K562 (cell line): ENCODE results near the gene C1QTNF5. TPM values are rescaled to one million over a fixed set of nuclear protein-coding genes. Genes with fewer than 3 reads are reported as not detected.

ENCODE experiments used
- ATAC-seq: fragments of 200-7000 bp; cut with Tn5 transposase; 3 replicates; pipeline ENCODE4 v1.9.1; 2020; ENCODE audit warnings: moderate library complexity
- BruUV-seq: library from RNA; stranded (reverse); fragments of 400-500 nt; replicated peaks from 2 replicates; lab custom pipeline; 2021; lab: Mats Ljungman, UMichigan
- CTCF ChIA-PET: fragments of 300-600 bp; formaldehyde crosslinking; extraction: SDS; loops from one replicate; lab custom pipeline; 2021; ENCODE audit warnings: low intra/inter-chr PET ratio; lab: Yijun Ruan, JAX
- POLR2A ChIA-PET: fragments of 300-600, 350-650 bp; sonication (Branson Sonifier 250); formaldehyde crosslinking; extraction: SDS; loops from one replicate; lab custom pipeline; 2021; ENCODE audit warnings: antibody characterized with exemption, inconsistent platforms; lab: Yijun Ruan, JAX
- DNase-seq, 4 experiments: peaks; one replicate each; pipeline versions ENCODE4 v3.0.0 to v3.0.0-alpha.2; 2011 to 2018; ENCODE audit warnings: low spot score in 3 of 4, mixed read lengths in 3 of 4; ENCODE audit errors: extremely low read depth in 1 of 4
- FAIRE-seq: peaks from 2 replicates; lab custom pipeline; 2011; peaks lifted over from hg19 to GRCh38; lab: Jason Lieb, UNC
- H2AFZ ChIP-seq: 2 replicates; pipeline ENCODE4 v1.6.0; 2011; ENCODE audit warnings: low read depth, low read length, control low read depth, inconsistent platforms
- H3K27ac ChIP-seq: fragments of 200-600 bp; 3 replicates; pipeline ENCODE4 v1.8.0; 2011; ENCODE audit warnings: low read depth, mild to moderate bottlenecking, control low read depth, inconsistent platforms, low read length, moderate library complexity, mixed read lengths; ENCODE audit errors: extremely low read depth
- H3K27me3 ChIP-seq, 2 experiments: fragments of 300-600 bp in 1 of 2; 2 replicates in 1 of 2; 3 replicates in 1 of 2; pipeline versions ENCODE4 v1.6.0 to v1.8.0; 2011; ENCODE audit warnings: inconsistent platforms in 2 of 2, low read length in 2 of 2, mild to moderate bottlenecking in 1 of 2, mixed read lengths in 1 of 2, moderate library complexity in 1 of 2; ENCODE audit not compliant: control insufficient read depth in 2 of 2, insufficient read depth in 2 of 2
- H3K36me3 ChIP-seq: fragments of 300-600 bp; 3 replicates; pipeline ENCODE4 v1.8.0; 2011; ENCODE audit warnings: mild to moderate bottlenecking, low read length, inconsistent platforms; ENCODE audit not compliant: control insufficient read depth, insufficient read depth
- H3K4me1 ChIP-seq, 2 experiments: fragments of 200-600 bp in 1 of 2; replicated peaks in 1 of 2; 2 replicates in 1 of 2; 3 replicates in 1 of 2; pipeline versions ENCODE4 v1.5.1 to v1.8.0; 2011; ENCODE audit warnings: inconsistent platforms in 2 of 2, low read length in 2 of 2, mild to moderate bottlenecking in 1 of 2, mixed read lengths in 1 of 2, moderate library complexity in 1 of 2; ENCODE audit not compliant: control insufficient read depth in 2 of 2, insufficient read depth in 2 of 2
- H3K4me2 ChIP-seq: 2 replicates; pipeline ENCODE4 v1.6.1; 2011; ENCODE audit warnings: low read length, control low read depth, inconsistent platforms, mixed read lengths; ENCODE audit not compliant: insufficient read depth
- H3K4me3 ChIP-seq: fragments of 200-600 bp; sonication (generic), shearing (Covaris generic); 2 replicates; pipeline ENCODE4 v1.5.1; 2016; ENCODE audit warnings: control low read depth, inconsistent platforms
- H3K79me2 ChIP-seq: fragments of 200-600 bp; 3 replicates; pipeline ENCODE4 v1.8.0; 2011; ENCODE audit warnings: low read length, inconsistent platforms; ENCODE audit not compliant: control insufficient read depth, insufficient read depth
- H3K9ac ChIP-seq, 2 experiments: 2 replicates each; pipeline versions ENCODE4 v1.6.0 to v1.6.1; 2011; ENCODE audit warnings: low read depth in 2 of 2, low read length in 2 of 2, control low read depth in 1 of 2, inconsistent platforms in 1 of 2, mild to moderate bottlenecking in 1 of 2, mixed read lengths in 1 of 2; ENCODE audit not compliant: insufficient read depth in 1 of 2
- H3K9me1 ChIP-seq: one replicate; pipeline ENCODE4 v1.6.0; 2011; ENCODE audit warnings: inconsistent platforms, mild to moderate bottlenecking, low read length, moderate library complexity; ENCODE audit not compliant: control insufficient read depth, insufficient read depth
- H3K9me3 ChIP-seq: replicated peaks from 2 replicates; pipeline ENCODE4 v1.5.1; 2011; ENCODE audit warnings: low read depth, low read length, inconsistent platforms; ENCODE audit not compliant: control insufficient read depth, insufficient read depth
- H4K20me1 ChIP-seq: replicated peaks from 2 replicates; pipeline ENCODE4 v1.6.1; 2011; ENCODE audit warnings: low read length, inconsistent platforms, mixed read lengths; ENCODE audit not compliant: control insufficient read depth, insufficient read depth
- EHMT2 ChIP-seq: fragments of 450-650 bp; IDR thresholded peaks from 2 replicates; pipeline ENCODE4 v1.6.1; 2018; ENCODE audit warnings: antibody characterized with exemption
- NCOA4 ChIP-seq: fragments of 450-650 bp; IDR thresholded peaks from 2 replicates; pipeline ENCODE4 v1.6.1; 2018; ENCODE audit warnings: mild to moderate bottlenecking; ENCODE audit not compliant: partially characterized antibody
- NR2C1 ChIP-seq, 2 experiments: fragments of 450-650 bp; IDR thresholded peaks; 2 replicates each; pipeline ENCODE4 v1.6.1; 2017; ENCODE audit warnings: mild to moderate bottlenecking in 2 of 2, antibody characterized with exemption in 1 of 2, inconsistent platforms in 1 of 2, missing compliant biosample characterization in 1 of 2, missing genetic modification characterization in 1 of 2
- ZFPM2 ChIP-seq: fragments of 250-450 bp; sonication (Bioruptor Pico); IDR thresholded peaks from 2 replicates; pipeline ENCODE4 v1.5.1; 2022; ENCODE audit warnings: mild to moderate bottlenecking
- ZNF23 ChIP-seq: fragments of 250-450 bp; sonication (Bioruptor Pico); IDR thresholded peaks from 2 replicates; pipeline ENCODE4 v1.4.0; 2020; ENCODE audit warnings: mild to moderate bottlenecking
- WGBS: fragments of 100-300 bp; shearing (Covaris generic); methylation state at CpG from one replicate; pipeline ENCODE4 v1.1.6; 2016; ENCODE audit warnings: low coverage, mixed read lengths; ENCODE audit not compliant: insufficient coverage; ENCODE audit errors: missing lambda C conversion rate; 5-methylcytosine and 5-hydroxymethylcytosine counted together
- in situ Hi-C: fragments of 300-500 bp; cut with MboI; formaldehyde crosslinking; loops from 4 replicates; pipeline ENCODE4 v1.15.0; 2018; ENCODE audit warnings: inconsistent platforms, mixed read lengths
- intact Hi-C: fragments of 100-400 bp; cut with micrococcal nuclease; formaldehyde crosslinking; loops from 2 replicates; pipeline ENCODE4 v1.14.2; 2022
- polyA plus RNA-seq, 8 experiments: library from polyadenylated mRNA; depleted of rRNA in 4 of 8; stranded (reverse) in 5 of 8; unstranded in 3 of 8; fragments of >200 nt; fragmentation: Nextera tagmentation in 2 of 8; fragmentation: Illumina TruSeq in 1 of 8; extraction: Ambion mirVana in 2 of 8; extraction: Trizol in 1 of 8; gene quantifications; 2 replicates each; pipeline versions ENCODE4 v1.2.1 to v1.2.3, GENCODE V29; 2011 to 2014; ENCODE audit warnings: inconsistent platforms in 1 of 8, missing spikeins in 1 of 8
- total RNA-seq, 7 experiments: library from RNA; depleted of rRNA in 6 of 7; stranded (reverse); fragments of >200 nt in 6 of 7; fragmentation: Illumina TruSeq in 2 of 7; extraction: Trizol in 2 of 7; gene quantifications; 2 replicates each; pipeline versions ENCODE4 v1.2.1 to v1.2.3, GENCODE V29; 2011 to 2021; ENCODE audit warnings: low replicate concordance in 1 of 7
- TF ChIP-seq, protein P1 (sequence below): fragments of 450-650 bp; formaldehyde crosslinking; IDR thresholded peaks from 2 replicates; pipeline ENCODE4 v1.4.0; 2020; ENCODE audit warnings: mild to moderate bottlenecking, moderate library complexity
- TF ChIP-seq, protein P2 (sequence below): fragments of 250-450 bp; sonication (Bioruptor Pico); IDR thresholded peaks from 2 replicates; pipeline ENCODE4 v1.5.0; 2021
- TF ChIP-seq, protein P3 (sequence below): fragments of 250-450 bp; sonication (Bioruptor Pico); IDR thresholded peaks from 2 replicates; pipeline ENCODE4 v1.4.0; 2020; ENCODE audit warnings: mild to moderate bottlenecking
- TF ChIP-seq, protein P4 (sequence below): fragments of 450-650 bp; IDR thresholded peaks from 2 replicates; pipeline ENCODE4 v1.6.1; 2014; ENCODE audit warnings: low read depth, mild to moderate bottlenecking, moderate library complexity, borderline replicate concordance

The C1QTNF5 gene
- total and polyA plus RNA-seq, 9 of the 15 experiments (the other 6 are each of a cell fraction or from before 2014, with no cell fraction given) = 0.07 to 0.76 (median 0.24) TPM; not detected in 1

DNA sequence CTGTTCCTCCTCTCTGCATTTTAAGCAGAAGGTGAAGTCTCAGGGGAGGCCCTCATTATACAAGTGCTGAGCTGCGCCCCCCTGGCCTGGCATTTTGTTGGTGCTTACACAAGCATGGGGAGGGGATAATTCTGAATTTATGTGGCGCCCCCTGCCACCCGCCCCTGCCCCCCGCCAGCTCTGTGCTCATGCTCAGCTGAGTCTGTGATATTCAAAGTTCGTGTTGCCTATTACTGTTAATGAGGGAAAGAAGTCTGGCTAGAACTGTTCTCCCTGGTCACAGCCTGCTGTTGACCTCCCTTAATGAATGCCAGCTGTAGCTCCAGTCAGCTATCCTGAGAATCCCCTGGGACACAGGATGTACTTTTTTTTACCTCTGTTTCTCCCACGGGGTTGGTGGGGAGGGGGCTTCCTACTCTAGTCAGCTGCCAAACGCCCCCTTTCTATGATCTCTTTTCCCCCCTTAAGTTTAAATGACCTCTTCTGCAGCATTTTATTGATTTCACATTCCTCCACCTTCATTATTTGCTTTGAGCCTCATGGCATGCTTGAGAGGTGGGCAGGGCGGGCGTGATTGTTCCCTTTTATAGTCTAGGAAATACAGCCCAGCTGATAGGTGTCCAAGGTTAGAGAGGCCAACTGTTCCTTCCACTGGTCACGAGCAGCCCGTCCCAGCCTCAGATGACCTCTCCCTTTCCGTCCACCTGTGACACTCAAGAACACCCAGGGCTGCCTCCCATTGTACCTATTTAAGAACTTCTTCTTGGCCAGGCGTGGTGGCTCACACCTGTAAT lies 28.6 kb upstream of the C1QTNF5 start:
- Histone ChIP-seq H3K79me2 (peaks cover 5% of the 10 kb centered on the region; the same call in 1 of the 3 replicates), H2AFZ (no peak overlapping the region), H3K9ac (peak overlapping the region; percentile 31 to 41; a peak in 1 of 4 replicates), H3K27me3 (no peaks in the 10 kb centered on the region), H3K27ac (no peak overlapping the region), H3K4me3 (no peak overlapping the region), H3K4me1 (peaks cover 55 to 61% of the 10 kb centered on the region in 2 experiments), H3K4me2 (peak overlapping the region; percentile 68; the same call in 1 of the 2 replicates), H4K20me1 (0 out of 2 replicates have a peak, but pooled peaks cover 1% of the 10 kb centered on the region), H3K9me3 (no peaks in the 10 kb centered on the region), H3K36me3 (peaks cover 18% of the 10 kb centered on the region; the same call in 1 of the 3 replicates), H3K9me1 (no peaks in the 10 kb centered on the region)
- intact Hi-C loops = no loop called here
- ChIA-PET CTCF (no interaction called here), POLR2A (interaction anchor here (0.9 to 2.8 kb wide), 5 partner anchors 9 to 31 kb away, joined by 3 to 34 read pairs (median 3); partner anchors contain the start of gene USP2)
- in situ Hi-C loops = no loop called here
- no peak for FAIRE-seq
- 80% methylated on average over 13 of the region's 13 CpGs for WGBS
- no TSS peak for BruUV-seq
- no peak for ATAC-seq
- DNase-seq = no peak
- TF ChIP-seq EHMT2 = no peak
- no peak for TF ChIP-seq ZNF23 (CRISPR knock-in tag)
- TF ChIP-seq, protein P1, sequence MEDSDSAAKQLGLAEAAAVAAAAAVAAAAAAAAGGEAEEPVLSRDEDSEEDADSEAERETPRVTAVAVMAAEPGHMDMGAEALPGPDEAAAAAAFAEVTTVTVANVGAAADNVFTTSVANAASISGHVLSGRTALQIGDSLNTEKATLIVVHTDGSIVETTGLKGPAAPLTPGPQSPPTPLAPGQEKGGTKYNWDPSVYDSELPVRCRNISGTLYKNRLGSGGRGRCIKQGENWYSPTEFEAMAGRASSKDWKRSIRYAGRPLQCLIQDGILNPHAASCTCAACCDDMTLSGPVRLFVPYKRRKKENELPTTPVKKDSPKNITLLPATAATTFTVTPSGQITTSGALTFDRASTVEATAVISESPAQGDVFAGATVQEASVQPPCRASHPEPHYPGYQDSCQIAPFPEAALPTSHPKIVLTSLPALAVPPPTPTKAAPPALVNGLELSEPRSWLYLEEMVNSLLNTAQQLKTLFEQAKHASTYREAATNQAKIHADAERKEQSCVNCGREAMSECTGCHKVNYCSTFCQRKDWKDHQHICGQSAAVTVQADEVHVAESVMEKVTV (CRISPR knock-in tag) = no peak
- TF ChIP-seq, protein P2, sequence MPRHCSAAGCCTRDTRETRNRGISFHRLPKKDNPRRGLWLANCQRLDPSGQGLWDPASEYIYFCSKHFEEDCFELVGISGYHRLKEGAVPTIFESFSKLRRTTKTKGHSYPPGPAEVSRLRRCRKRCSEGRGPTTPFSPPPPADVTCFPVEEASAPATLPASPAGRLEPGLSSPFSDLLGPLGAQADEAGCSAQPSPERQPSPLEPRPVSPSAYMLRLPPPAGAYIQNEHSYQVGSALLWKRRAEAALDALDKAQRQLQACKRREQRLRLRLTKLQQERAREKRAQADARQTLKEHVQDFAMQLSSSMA (CRISPR knock-in tag) = no peak
- no peak for TF ChIP-seq NCOA4
- no peak for TF ChIP-seq ZFPM2 (CRISPR knock-in tag)
- TF ChIP-seq NR2C1 (IDR thresholded peaks at IDR 0.05) = no peak
- no peak for TF ChIP-seq NR2C1 (tag; IDR thresholded peaks at IDR 0.05)
- TF ChIP-seq, protein P3, sequence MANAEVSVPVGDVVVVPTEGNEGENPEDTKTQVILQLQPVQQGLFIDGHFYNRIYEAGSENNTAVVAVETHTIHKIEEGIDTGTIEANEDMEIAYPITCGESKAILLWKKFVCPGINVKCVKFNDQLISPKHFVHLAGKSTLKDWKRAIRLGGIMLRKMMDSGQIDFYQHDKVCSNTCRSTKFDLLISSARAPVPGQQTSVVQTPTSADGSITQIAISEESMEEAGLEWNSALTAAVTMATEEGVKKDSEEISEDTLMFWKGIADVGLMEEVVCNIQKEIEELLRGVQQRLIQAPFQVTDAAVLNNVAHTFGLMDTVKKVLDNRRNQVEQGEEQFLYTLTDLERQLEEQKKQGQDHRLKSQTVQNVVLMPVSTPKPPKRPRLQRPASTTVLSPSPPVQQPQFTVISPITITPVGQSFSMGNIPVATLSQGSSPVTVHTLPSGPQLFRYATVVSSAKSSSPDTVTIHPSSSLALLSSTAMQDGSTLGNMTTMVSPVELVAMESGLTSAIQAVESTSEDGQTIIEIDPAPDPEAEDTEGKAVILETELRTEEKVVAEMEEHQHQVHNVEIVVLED (CRISPR knock-in tag) = no peak
- TF ChIP-seq, protein P4, sequence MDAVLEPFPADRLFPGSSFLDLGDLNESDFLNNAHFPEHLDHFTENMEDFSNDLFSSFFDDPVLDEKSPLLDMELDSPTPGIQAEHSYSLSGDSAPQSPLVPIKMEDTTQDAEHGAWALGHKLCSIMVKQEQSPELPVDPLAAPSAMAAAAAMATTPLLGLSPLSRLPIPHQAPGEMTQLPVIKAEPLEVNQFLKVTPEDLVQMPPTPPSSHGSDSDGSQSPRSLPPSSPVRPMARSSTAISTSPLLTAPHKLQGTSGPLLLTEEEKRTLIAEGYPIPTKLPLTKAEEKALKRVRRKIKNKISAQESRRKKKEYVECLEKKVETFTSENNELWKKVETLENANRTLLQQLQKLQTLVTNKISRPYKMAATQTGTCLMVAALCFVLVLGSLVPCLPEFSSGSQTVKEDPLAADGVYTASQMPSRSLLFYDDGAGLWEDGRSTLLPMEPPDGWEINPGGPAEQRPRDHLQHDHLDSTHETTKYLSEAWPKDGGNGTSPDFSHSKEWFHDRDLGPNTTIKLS = no peak
